CD4-positive, alpha-beta T cell treated with Interleukin-4 for 1 hour (primary cell): Measurements from ENCODE around the gene MPRIP.
A peak's percentile ranks its signal among the peaks of the same experiment; 100 is the strongest.

Experiments used
- DNase-seq, 2 donors: peaks; one replicate each; pipeline ENCODE4 v3.0.0-alpha.2; 2020 to 2022

Gene MPRIP

DNA sequence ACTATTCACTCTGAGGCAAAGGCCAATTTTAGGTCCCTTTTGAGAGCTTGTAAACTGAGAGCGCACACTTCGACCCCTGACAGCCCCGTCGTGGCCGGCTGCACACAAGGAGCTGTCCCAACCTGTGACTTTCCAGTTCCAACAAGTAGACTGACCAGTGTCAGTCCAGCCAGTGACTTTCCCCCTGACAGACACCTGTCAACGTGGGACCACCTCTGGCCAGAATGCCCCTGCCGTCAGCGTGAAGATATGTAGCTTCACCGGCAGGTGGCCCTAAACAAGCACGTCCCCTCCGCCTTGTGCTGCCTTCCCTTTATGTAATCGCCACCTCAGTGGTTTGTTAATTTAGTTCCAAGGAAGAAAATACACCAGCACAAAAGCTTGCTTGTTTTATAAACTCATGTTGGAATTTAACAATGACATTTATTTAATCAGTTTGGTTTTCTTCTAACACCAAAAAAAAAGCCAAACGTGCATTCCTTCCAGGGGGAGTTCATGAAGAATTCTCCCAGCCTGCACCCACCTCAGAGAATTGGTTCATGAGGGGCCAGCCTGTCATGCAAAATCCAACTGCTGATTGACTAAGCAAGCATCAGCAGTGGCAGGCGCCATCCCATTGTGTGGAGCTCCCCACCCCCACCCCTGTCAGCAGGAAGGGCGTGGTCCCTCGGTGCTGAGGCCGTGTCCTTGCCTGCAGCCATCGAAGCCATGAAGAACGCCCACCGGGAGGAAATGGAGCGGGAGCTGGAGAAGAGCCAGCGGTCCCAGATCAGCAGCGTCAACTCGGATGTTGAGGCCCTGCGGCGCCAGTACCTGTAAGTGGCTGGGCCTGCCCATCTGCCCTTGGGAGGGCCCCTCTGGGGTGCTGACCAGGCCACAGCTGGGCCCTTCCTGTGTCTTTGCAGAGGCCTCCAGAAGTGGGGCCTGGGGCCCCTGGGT is 130.0 kb downstream of the MPRIP start:
- DNase-seq, result no peak

DNA sequence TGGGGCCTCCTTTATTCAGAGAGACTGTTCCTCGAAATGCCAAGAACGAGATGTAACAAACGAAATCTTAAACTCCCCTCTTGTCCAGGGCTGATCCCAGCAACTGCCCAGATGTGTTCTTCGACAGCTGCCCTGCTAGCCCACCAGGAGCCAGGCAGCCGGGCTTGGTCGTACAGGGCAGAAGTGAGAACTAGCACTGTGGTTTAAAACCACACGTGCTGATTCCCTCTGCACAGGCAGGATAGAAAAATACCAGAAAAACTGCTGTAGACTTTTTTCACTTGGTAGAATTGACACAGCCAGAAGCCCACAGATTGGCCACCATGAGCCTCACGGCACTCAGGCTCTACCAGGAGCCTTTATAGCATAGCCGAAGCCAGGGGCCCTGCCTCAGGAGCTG is 130.7 kb downstream of the MPRIP start:
- no peak for DNase-seq

DNA sequence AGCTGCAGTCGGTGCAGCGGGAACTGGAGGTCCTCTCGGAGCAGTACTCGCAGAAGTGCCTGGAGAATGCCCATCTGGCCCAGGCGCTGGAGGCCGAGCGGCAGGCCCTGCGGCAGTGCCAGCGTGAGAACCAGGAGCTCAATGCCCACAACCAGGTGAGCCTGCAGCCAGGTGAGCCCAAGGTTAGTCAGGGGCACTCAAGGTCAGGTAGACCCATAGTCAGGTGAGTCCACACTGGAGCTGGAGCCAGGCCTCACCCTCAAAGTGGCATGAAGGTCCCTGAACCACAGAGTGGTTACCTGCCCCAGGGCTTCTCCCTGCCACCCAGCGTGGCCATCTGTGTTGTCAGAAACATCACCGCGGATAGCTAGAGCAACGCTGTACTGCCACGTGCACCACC is 131.7 kb downstream of the MPRIP start:
- DNase-seq, result no peak

DNA sequence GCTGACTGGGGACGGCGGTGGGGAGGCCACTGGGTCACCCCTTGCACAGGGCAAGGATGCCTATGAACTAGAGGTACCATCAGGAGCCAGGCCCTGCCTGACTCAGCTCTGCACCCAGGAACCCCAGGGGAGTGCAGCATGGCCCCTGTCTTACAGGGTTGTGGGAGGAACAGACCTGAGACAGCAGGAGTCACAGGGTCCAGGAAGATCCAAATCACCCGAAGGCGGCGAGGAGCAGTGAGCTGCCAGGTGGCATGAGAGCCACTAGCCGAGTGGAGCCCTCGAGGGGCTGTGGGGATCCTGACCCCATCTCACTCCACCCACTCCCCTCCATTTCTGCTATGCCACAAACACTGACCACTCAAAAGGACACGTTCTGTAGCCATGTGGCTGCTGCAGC is 133.1 kb downstream of the MPRIP start:
- no peak for DNase-seq

DNA sequence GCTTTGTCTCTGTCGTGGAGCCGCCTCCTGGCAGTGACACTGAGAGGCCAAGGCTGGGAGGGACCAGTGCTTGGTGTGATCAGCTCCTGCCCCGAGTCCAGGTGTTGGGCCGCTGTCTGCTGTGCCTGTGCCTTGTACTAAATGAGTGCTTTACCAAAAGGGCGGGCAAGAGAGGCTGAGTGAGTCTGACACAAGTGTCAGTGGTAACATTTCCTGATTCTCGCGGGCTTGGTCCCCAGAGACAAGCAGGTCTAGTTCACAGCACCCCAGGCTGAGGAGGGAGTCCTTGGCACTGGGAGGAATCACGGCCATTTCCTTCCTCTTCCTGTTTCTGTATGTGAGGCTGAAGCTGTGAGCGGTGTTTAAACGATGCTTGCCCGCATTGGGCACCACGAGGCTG is 133.7 kb downstream of the MPRIP start:
- peak in 1 of 2 donors; percentile 41 for DNase-seq

DNA sequence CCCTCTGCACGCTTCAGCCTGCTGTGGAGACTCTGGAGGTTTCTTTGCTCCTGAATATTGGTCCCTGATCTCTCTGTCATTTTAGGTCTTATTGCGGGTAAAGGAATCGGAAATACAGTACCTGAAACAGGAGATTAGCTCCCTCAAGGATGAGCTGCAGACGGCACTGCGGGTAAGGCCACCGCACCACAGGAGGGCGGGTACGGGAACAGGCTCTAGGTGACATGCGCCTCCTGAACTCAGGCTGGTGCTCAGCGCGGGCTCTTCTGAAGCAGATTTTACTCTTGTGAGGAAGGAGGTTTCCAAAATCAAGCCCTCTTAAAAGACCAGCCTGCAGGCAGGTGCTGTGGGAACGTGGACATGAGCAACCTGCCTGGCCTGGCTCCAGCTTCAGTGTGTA is 134.1 kb downstream of the MPRIP start:
- DNase-seq, result no peak

DNA sequence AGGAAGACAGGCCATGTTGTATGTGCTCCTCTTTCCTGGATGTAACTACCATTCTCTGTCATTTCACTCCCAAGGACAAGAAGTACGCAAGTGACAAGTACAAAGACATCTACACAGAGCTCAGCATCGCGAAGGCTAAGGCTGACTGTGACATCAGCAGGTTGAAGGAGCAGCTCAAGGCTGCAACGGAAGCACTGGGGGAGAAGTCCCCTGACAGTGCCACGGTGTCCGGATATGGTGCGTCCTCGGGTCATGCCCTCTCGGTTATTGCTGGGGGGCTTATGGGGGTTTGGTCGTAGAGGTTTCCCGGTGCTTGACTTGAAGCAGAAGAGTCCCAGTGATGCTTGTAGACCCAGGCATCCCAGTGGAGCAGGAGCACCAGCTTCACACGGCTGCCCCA is 134.9 kb downstream of the MPRIP start:
- peak in 1 of 2 donors; percentile 35 for DNase-seq

DNA sequence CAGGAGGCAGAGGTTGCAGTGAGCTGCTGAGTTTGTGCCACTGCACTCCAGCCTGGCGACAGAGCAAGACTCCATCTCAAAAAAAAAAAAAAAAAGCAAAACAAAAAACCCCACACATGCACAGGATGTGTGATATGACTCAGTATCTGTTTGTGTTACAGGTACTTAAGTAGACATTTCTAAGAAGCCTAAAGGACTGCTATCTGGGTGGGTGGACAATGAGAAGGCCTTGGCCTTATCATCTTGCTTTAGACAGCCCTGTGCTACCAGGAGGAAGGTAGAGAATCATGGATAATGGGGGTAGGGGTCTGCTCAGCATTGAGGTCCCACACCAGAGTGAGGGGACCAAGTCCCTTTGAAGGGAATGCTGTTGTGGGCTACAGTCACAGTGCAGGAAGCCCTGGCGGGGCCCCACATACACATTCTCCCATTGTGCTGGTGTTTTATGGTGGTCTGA is 137.1 kb downstream of the MPRIP start:
- DNase-seq, result peak in 1 of 2 donors; percentile 60

DNA sequence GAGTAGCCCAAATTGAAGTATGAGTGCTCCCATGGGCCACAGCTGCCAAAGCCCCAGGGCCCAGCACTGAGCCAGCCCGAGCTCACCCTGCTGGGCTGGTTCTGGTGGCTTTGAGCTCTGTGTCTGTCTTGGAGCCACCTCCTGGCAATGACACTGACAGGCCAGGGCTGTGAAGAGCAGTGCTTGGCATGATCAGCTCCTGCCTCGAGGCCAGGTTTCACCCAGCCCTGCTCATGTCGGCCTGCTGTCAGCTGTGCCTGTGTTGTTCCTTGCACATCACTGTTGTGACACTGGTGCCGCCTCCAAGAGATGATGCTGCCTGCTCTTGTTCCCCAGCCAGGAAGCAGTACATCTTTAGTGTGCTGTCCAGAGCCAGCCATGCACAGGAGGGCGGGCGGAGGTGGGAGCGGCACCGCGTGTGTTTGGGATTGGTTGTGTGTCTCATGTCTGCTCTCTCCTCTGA is 137.9 kb downstream of the MPRIP start:
- DNase-seq, result no peak

DNA sequence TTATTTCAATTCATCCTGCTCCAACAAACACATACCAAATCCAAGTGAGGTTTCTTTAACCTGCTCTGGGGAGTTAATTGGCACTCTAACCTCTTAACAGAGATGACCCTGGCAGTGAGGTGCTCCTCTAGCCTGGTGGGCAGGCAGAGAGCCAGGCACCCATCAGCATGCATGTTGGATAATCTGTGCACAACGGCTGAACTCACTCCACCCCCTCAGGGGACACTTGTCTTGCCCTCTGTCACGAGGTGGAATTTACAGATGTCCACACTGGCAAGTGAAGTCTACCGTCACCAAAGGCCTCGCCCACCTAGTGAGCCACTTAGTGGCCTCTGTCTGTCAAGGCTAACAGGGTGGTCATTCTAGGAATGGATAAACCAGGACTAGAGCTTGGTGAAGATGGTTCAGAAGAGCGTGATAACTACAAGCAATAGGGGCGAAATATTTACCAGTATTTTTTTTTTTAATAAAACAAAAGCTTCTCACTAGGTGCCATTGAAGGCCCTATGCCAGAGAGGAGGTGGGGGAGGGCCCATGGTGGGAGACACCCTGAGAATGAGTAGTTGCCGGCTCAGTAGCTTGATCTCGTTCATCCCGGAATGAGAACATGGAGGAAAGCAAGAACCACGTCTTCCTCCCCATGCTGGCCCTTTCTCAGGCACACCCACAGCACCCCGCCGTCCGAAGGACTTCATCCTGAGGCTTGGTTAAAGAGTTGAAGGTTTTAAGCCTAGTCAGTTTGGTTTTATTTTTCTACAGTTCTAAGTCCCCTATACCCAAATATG is 138.7 kb downstream of the MPRIP start:
- DNase-seq, result no peak

DNA sequence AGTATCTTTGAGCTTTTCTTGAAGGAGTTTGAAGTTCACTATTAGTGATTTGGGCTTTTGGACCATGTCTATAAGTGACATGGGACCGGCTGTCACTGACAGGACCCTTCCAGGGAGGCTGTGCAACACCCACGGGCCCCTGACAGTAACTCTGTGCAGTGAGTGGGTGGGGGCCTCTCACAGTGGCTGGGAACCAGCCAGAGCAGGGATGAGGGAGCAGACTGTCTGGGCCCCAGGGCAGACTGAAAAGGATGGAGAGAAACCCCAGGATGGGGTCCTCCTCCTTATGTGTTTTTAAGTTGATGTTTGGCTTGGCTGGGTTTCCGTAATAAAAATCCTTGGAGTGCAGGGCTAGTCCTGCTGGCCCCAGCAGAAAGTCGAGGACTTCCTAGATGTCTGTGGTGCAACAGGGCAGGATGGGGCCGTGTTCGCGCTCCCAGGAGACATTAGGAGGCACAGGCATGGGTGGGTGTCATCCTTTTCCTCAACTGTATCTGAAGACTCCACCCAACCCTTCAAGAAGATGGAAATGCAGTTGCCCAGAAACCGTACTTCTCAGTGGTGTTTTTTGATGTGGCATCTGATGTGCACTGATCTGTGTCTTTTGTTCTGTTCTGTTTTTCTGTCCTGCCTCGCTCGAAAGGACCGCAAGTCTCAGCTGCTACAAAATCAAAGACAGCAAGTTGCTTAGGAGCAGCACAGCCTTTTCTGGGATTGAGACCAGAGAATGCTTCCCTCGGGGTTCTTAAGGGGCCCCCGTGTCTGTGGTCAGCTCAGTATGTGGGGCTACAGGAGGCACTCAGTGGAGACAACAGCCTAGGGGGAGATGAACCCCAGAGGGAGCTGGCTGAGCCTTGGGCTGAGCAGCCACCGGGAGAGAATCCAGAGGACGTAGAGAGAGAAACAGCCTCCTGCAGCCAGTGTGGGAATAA is 139.7 kb downstream of the MPRIP start:
- peak; percentile 55 to 70 for DNase-seq

DNA sequence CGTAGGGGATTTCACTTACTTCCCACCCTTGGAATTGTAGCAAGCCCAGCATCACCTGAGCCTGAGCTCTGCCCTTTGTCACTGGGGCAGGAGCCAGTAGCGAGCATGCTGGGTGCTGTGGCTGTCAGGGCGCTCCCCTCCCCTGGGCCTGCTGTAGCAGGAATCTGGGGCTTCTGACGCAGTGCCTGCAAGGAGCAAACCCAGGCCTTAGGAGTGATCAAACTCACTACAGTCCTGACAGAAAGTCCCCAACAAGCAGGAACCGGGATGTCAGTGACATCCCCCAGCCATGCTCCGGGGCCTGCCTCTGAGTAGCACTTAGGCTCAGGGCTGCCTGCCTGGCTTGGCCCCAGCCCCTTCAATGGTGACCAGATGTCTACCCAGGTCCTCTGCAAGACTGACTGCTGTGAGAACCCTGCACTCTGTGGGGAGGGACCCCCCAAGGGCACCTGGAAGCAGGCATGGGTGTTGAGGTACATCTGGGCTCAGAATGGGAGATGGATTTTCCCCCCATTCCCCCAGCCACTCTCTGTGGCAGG is 140.4 kb downstream of the MPRIP start:
- DNase-seq, result no peak

DNA sequence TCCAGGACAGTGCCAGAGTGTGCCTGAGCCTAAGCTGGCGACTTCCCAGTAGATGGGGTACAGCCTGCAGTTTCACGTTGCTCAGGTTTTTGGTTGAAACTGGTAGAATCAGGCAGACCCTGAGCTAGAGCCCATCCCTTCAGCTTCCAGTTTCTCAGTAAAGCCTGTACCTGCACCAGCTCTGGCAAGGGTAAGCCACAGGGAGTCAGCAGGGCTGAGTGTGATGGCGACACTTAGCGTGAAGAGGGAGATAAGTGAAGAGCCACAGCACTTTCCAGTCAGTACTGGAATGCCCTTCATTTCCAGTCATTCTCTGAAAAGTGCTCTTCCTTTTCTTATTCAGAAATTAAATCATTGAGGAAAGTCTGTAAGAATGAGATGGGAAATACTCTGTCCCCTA is 141.5 kb downstream of the MPRIP start:
- DNase-seq, result no peak

DNA sequence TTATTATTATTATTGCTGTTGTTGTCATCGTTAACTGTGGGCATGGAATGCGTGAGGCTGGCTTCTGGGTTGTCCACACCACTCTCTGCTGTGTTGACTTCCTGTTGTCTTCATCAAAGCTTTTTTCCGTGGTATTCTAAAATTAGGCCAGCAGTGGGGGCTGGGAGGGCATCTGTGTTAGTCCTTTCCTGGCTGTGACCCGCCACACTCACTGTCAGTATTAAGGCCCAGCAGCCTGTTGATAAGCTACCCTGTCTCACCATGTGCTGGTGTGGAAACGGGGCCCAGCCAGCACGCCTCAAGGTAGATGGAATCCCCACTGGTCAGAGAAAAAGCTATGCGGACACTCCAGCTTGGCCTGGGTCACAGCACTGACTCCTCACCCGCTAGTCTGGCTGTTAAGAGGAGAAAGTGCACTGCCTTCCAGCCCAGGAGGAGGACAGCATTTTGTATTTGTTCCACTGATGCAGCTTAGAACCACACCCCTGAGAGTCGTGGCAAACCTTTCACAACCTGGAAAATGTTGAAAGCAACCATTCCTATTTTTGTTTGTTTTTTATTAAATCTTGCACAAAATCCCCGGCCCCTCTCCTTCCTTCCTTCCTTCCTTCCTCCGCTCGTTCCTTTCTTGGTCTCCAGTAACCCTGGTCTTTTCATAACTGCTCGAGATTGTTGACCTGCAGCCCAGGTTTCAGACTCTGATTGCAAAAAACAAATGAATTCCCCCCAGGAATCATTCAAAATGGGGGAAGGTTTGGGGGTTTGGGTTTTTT is 142.9 kb downstream of the MPRIP start:
- DNase-seq, result peak in 1 of 2 donors; percentile 52

DNA sequence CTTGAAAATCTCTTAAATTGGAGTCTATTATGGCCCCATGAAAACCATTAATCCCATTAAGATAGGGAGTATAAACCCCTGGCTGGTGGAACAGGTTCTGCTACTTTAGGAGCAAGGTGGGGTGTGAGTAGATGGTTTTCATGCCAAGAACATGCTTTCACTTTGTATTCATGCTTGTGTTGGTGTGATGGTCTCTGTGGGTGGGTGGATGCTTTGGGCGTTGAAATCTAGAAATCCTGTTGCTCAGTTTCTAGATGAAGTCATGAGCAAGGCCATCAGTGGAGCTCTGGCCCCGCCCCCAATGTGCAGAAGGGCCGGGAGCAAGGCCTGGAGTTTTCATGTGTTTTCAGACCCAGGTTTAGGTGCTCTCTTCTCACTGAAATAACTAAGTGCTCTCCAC is 143.8 kb downstream of the MPRIP start:
- DNase-seq, result no peak

DNA sequence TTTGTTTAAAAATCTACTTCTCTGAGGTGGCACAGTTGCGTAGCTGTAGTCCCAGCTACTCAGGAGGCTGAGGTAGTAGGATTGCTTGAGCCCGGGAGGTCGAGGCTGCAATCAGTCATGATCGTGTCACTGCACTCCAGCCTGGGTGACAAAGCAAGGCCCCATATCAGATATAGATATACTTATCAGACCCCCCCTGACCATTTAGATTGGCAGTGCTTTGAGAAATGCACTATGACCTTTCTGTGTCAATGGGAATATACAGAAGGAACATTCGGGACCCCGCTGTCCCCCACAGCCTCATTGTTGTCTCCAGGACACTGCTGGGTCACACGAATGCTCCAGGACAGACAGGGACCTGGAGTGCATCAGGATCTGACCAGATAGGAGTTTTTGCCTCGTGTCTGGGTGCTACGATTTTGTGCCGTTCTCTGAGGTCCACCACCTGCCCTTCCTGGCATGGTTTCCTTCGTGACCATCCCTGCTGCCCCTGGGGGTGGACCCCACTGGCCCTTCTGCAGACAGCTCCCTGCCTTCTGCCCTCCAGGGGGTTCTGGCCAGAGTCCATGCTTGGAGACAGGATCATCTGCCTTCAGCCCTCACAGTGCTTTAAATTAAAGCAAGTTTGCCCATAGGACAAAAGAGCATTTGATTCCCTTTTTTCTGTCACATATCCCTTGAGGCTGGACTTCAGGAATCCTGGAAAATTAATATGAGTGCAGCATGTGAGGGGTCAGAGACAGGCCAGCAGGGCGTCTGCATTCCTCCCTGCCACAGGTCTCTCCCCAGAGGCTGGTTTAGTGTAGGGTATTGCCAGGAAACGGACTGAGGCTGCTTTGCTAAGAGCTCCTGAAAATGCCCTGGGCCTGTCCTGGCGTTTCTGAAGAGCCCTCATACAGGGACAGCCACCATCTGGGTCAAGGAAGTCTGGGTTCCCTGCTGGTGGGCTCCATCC is 144.6 kb downstream of the MPRIP start:
- no peak for DNase-seq

DNA sequence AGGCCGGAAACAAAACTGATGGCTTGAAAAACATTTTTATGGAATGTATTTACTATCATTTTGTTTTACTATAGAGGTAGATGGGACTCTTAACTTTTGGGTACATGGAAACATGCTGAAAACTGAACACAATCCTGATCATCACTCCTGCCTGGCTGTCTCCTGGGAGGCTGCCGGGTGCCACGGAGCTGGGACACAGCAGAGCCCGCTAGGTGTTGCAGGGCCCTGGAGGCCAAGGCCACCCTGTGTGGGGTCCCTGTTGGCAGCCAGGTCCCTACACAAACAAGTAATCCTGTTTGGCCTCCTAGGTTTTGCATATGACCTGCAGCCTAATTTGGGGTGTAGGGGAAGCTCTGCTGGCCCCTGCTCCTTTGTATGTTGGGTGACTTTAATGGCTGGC is 146.3 kb downstream of the MPRIP start:
- no peak for DNase-seq

DNA sequence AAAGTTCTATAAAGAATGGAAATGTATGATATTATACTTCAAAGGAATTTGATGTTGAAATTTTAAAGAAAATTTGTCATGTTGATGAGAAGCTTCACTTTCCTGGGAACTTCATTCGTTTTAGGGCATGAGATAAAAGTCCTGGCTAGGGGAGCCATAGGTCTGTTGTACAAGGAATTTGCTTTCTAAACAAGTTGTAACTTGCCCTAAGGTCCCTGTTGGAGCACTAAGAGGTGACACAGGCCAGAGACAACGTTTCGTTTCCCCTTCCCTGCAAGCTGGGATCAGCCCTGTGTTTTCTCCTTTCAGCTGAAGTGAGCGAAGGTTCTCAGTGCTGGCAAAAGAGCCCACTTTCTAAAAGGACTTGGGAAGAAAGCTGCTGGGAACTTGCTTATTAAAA is 147.3 kb downstream of the MPRIP start:
- DNase-seq, result no peak

DNA sequence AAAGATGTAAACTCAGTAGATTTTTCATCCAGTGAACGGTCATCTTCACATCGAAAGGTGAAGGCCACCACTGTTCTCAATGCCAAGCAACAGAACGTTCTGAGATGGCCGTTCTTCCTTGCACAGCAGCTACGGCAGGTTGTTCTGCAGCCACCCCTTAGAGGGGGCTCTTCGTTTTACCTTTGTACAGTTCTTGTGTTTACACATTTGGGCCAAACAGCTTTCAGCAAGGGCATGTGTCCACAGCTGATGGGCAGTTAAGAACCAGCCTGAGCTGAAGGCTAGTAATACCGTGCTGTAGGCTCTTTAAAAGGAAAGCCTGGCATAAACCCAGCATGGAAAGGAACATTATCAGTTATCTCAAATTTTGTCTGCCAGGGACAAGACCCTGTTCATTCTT is 147.9 kb downstream of the MPRIP start:
- no peak for DNase-seq

DNA sequence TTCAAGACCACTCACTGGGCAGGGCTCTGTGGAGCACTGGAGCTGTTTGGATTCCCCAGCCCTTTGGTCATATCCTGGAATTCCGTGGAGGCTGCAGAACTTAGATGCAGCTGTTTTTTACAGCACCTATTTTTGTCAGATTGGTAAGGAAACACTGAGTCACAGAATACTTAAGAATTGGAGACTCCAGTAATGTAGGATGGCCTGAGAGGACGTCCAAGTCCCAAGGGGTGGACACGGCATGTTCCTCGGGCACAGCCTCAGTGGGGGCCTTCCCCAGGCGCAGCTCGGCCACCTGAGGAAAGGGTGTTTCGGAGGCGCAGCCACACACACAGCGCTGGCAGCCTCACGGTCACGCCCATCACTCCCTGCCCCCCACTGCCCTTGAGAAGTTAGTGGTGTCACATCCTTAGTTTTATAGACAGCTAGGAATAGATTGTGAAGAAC is 149.1 kb downstream of the MPRIP start:
- no peak for DNase-seq
